HepG2 (cell line): ENCODE data around the gene PITHD1. TPM values are rescaled to one million over a fixed set of nuclear protein-coding genes. Genes with fewer than 3 reads are reported as not detected.

Source experiments
- ATF7-NPFF ChIP-seq: sonication (generic); formaldehyde crosslinking; IDR thresholded peaks from 2 replicates; pipeline ENCODE4 v1.8.1; 2023; ENCODE audit warnings: mild to moderate bottlenecking, low read depth, missing genetic modification reagents, moderate library complexity
- DPF2 ChIP-seq: sonication (generic); formaldehyde crosslinking; IDR thresholded peaks from 2 replicates; pipeline ENCODE4 v1.4.0; 2020; ENCODE audit warnings: mild to moderate bottlenecking, low read depth, missing genetic modification reagents, borderline replicate concordance
- HOXD1 ChIP-seq: sonication (generic); formaldehyde crosslinking; IDR thresholded peaks from 2 replicates; pipeline ENCODE4 v1.5.0; 2020; ENCODE audit warnings: missing genetic modification reagents
- NCOA1 ChIP-seq: sonication (generic); formaldehyde crosslinking; IDR thresholded peaks from 2 replicates; pipeline ENCODE4 v1.9.0; 2021; ENCODE audit warnings: missing genetic modification reagents
- POLR2AphosphoS5 ChIP-seq: IDR thresholded peaks from 2 replicates; pipeline ENCODE4 v1.6.1; 2012; ENCODE audit warnings: low read depth, low read length
- SIN3B ChIP-seq: fragments of 150-350 bp; IDR thresholded peaks from 2 replicates; pipeline ENCODE4 v1.6.1; 2014; ENCODE audit warnings: low read length
- U2AF1 ChIP-seq: fragments of 200-400 bp; formaldehyde crosslinking; optimal IDR thresholded peaks from 2 replicates; pipeline ENCODE3; 2017; ENCODE audit warnings: mild to moderate bottlenecking, low read depth, low read length
- XBP1 ChIP-seq: sonication (generic); formaldehyde crosslinking; IDR thresholded peaks from 2 replicates; pipeline ENCODE4 v1.5.0; 2020; ENCODE audit warnings: missing genetic modification reagents
- ZFYVE20 ChIP-seq: sonication (generic); formaldehyde crosslinking; IDR thresholded peaks from 2 replicates; pipeline ENCODE4 v1.8.0; 2023; ENCODE audit warnings: low read depth, mild to moderate bottlenecking, moderate library complexity, missing genetic modification reagents, borderline replicate concordance
- ZNF543 ChIP-seq: sonication (generic); formaldehyde crosslinking; IDR thresholded peaks from 2 replicates; pipeline ENCODE4 v1.4.0; 2020; ENCODE audit warnings: mild to moderate bottlenecking, missing genetic modification reagents
- ZNF577 ChIP-seq: sonication (generic); formaldehyde crosslinking; IDR thresholded peaks from 2 replicates; pipeline ENCODE4 v1.4.0; 2020; ENCODE audit warnings: mild to moderate bottlenecking, low read depth, missing genetic modification reagents, borderline replicate concordance
- ZNF775 ChIP-seq: sonication (generic); formaldehyde crosslinking; IDR thresholded peaks from 2 replicates; pipeline ENCODE4 v1.4.0; 2020; ENCODE audit warnings: missing genetic modification reagents, mild to moderate bottlenecking, moderate library complexity, borderline replicate concordance
- ZNF878 ChIP-seq: sonication (generic); formaldehyde crosslinking; IDR thresholded peaks from 2 replicates; pipeline ENCODE4 v1.8.1; 2023; ENCODE audit warnings: mild to moderate bottlenecking, missing genetic modification reagents, moderate library complexity
- ZSCAN9 ChIP-seq: IDR thresholded peaks from 2 replicates; pipeline ENCODE4 v1.6.1; 2016; ENCODE audit warnings: borderline replicate concordance
- polyA plus RNA-seq, 8 experiments: library from polyadenylated mRNA; depleted of rRNA in 3 of 8; stranded (reverse) in 7 of 8; unstranded in 1 of 8; fragments of >200 nt; fragmentation: Illumina TruSeq in 4 of 8; extraction: Trizol in 4 of 8; gene quantifications; 2 replicates each; pipeline versions ENCODE4 v1.2.1 to v1.2.3, GENCODE V29; 2011 to 2016; ENCODE audit warnings: low read depth in 4 of 8, missing spikeins in 1 of 8, mixed read lengths in 1 of 8; ENCODE audit not compliant: insufficient read depth in 1 of 8
- total RNA-seq, 5 experiments: library from RNA; depleted of rRNA; stranded (reverse); fragments of >200 nt; fragmentation: Illumina TruSeq; extraction: Trizol; gene quantifications; 2 replicates each; pipeline ENCODE4 v1.2.3, GENCODE V29; 2016; ENCODE audit warnings: low read depth in 1 of 5
- TF ChIP-seq, protein P1 (sequence below): sonication (generic); formaldehyde crosslinking; IDR thresholded peaks from 2 replicates; pipeline ENCODE4 v1.8.1; 2022; ENCODE audit warnings: low read depth, mild to moderate bottlenecking, missing genetic modification reagents
- TF ChIP-seq, protein P2 (sequence below): sonication (generic); formaldehyde crosslinking; IDR thresholded peaks from 2 replicates; pipeline ENCODE4 v1.8.1; 2023; ENCODE audit warnings: mild to moderate bottlenecking, missing genetic modification reagents
- TF ChIP-seq, protein P3 (sequence below): sonication (generic); formaldehyde crosslinking; IDR thresholded peaks from 2 replicates; pipeline ENCODE4 v1.4.0; 2020; ENCODE audit warnings: missing genetic modification reagents, borderline replicate concordance
- TF ChIP-seq, protein P4 (sequence below): IDR thresholded peaks from 2 replicates; pipeline ENCODE4 v1.6.1; 2016; ENCODE audit warnings: missing compliant biosample characterization, missing genetic modification reagents, borderline replicate concordance
- TF ChIP-seq, protein P5 (sequence below): IDR thresholded peaks from 2 replicates; pipeline ENCODE4 v1.6.1; 2018; ENCODE audit warnings: missing genetic modification reagents, mild to moderate bottlenecking, missing compliant biosample characterization

PITHD1 gene
- total and polyA plus RNA-seq, 2 of the 13 experiments (the other 11 are each of a cell fraction or from before 2014, with no cell fraction given): 28.0 to 37.3 TPM

DNA sequence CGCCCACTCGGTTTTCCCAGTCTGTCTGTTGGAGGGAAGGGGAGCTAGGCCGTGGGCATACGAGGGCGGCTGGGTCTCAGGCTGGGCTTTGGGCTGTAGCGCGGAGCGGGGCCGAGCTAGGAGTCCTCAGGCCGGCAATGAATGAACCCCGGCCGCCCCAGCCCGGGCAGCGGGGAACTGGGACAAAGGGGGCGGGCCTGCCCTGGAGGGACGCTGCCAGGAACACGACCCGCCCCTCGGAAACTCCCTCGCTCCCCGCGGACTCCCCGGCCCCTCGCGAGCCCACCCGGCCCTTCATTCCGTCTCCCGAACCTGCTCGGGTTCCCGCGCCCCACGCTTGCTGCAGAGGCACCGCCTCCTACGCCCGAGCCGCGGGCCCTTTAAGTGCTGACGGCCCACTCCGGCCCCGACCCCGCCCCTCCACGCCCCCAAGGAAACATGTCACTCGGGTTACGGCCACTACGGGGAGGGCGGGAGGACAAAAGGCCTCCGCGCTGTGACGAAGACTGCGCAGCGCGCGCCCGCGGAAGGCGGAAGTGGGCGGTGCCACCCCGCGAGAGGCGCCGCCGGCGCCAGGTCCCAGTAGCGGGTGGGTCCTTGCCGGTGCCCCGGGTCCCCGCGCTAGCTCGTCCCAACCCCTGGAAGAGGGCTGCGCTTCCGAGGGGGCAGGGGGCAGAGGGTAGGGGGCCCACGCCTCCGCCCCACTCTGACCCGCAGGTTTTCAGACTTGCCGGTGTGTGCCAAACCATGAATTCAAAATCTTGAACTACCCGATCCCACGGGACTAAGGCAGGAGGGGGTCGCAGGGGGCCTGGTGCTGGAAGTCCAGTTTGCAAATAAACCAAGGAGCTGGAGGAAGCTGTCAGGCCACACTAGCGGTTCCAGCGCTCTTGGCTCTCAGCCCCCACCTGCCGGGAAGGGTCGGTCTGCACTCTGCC lies 22.5 kb downstream of the PITHD1 start, which contains the start of gene GALE (continued):
- TF ChIP-seq, protein P1, sequence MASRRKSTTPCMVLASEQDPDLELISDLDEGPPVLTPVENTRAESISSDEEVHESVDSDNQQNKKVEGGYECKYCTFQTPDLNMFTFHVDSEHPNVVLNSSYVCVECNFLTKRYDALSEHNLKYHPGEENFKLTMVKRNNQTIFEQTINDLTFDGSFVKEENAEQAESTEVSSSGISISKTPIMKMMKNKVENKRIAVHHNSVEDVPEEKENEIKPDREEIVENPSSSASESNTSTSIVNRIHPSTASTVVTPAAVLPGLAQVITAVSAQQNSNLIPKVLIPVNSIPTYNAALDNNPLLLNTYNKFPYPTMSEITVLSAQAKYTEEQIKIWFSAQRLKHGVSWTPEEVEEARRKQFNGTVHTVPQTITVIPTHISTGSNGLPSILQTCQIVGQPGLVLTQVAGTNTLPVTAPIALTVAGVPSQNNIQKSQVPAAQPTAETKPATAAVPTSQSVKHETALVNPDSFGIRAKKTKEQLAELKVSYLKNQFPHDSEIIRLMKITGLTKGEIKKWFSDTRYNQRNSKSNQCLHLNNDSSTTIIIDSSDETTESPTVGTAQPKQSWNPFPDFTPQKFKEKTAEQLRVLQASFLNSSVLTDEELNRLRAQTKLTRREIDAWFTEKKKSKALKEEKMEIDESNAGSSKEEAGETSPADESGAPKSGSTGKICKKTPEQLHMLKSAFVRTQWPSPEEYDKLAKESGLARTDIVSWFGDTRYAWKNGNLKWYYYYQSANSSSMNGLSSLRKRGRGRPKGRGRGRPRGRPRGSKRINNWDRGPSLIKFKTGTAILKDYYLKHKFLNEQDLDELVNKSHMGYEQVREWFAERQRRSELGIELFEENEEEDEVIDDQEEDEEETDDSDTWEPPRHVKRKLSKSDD (CRISPR knock-in tag): no peak
- TF ChIP-seq ZNF577 (CRISPR knock-in tag): no peak
- TF ChIP-seq DPF2: no peak
- peak; percentile 53; the same call in 1 of the 2 replicates for TF ChIP-seq SIN3B
- TF ChIP-seq ZNF878 (CRISPR knock-in tag): peak; percentile 62; the same call in 1 of the 2 replicates
- TF ChIP-seq NCOA1 (CRISPR knock-in tag): no peak
- TF ChIP-seq ZNF543 (CRISPR knock-in tag): peak; percentile 56; the same call in 1 of the 2 replicates
- peak; percentile 84; the same call in 1 of the 2 replicates for TF ChIP-seq ATF7-NPFF (CRISPR knock-in tag)
- TF ChIP-seq U2AF1: no peak
- TF ChIP-seq POLR2AphosphoS5: peak; percentile 86
- TF ChIP-seq, protein P2, sequence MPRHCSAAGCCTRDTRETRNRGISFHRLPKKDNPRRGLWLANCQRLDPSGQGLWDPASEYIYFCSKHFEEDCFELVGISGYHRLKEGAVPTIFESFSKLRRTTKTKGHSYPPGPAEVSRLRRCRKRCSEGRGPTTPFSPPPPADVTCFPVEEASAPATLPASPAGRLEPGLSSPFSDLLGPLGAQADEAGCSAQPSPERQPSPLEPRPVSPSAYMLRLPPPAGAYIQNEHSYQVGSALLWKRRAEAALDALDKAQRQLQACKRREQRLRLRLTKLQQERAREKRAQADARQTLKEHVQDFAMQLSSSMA (CRISPR knock-in tag): no peak
- peak; percentile 12; the same call in 1 of the 2 replicates for TF ChIP-seq ZSCAN9
- TF ChIP-seq, protein P3, sequence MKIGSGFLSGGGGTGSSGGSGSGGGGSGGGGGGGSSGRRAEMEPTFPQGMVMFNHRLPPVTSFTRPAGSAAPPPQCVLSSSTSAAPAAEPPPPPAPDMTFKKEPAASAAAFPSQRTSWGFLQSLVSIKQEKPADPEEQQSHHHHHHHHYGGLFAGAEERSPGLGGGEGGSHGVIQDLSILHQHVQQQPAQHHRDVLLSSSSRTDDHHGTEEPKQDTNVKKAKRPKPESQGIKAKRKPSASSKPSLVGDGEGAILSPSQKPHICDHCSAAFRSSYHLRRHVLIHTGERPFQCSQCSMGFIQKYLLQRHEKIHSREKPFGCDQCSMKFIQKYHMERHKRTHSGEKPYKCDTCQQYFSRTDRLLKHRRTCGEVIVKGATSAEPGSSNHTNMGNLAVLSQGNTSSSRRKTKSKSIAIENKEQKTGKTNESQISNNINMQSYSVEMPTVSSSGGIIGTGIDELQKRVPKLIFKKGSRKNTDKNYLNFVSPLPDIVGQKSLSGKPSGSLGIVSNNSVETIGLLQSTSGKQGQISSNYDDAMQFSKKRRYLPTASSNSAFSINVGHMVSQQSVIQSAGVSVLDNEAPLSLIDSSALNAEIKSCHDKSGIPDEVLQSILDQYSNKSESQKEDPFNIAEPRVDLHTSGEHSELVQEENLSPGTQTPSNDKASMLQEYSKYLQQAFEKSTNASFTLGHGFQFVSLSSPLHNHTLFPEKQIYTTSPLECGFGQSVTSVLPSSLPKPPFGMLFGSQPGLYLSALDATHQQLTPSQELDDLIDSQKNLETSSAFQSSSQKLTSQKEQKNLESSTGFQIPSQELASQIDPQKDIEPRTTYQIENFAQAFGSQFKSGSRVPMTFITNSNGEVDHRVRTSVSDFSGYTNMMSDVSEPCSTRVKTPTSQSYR (CRISPR knock-in tag): peak; percentile 45; the same call in 1 of the 2 replicates
- TF ChIP-seq, protein P4, sequence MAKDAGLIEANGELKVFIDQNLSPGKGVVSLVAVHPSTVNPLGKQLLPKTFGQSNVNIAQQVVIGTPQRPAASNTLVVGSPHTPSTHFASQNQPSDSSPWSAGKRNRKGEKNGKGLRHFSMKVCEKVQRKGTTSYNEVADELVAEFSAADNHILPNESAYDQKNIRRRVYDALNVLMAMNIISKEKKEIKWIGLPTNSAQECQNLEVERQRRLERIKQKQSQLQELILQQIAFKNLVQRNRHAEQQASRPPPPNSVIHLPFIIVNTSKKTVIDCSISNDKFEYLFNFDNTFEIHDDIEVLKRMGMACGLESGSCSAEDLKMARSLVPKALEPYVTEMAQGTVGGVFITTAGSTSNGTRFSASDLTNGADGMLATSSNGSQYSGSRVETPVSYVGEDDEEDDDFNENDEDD: peak; percentile 84
- TF ChIP-seq, protein P5, sequence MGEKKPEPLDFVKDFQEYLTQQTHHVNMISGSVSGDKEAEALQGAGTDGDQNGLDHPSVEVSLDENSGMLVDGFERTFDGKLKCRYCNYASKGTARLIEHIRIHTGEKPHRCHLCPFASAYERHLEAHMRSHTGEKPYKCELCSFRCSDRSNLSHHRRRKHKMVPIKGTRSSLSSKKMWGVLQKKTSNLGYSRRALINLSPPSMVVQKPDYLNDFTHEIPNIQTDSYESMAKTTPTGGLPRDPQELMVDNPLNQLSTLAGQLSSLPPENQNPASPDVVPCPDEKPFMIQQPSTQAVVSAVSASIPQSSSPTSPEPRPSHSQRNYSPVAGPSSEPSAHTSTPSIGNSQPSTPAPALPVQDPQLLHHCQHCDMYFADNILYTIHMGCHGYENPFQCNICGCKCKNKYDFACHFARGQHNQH (CRISPR knock-in tag): peak; percentile 44; the same call in 1 of the 2 replicates
- TF ChIP-seq ZFYVE20 (CRISPR knock-in tag): no peak
- TF ChIP-seq XBP1 (CRISPR knock-in tag): no peak
- TF ChIP-seq HOXD1 (CRISPR knock-in tag): no peak; the same call in 1 of the 2 replicates
- no peak for TF ChIP-seq ZNF775
